ENCODE results near the gene CD79A. TPM values are rescaled to one million over a fixed set of nuclear protein-coding genes. Genes with fewer than 3 reads are reported as not detected.

CD79A gene
- total RNA-seq, 1 experiment from 2014 or later, result 0.82 TPM

DNA sequence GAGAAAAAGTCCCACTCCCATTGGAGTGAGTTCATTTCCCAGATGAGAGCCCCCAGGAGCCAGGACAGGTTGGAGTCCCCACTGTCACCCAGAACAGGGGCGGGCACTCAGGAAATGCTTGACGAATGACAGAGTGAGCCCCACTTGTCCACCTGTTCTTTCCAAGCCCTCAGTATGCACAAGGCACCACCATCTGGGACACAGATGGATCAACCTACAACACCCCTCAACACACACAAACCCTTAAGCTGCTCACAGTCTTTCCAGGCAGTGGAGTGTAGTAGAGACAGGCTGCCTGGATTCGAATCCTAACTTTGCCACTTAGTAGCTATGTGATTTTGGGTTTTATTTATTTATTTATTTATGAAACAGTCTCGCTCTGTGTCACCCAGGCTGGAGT lies 13.9 kb downstream of the CD79A start:
- CTCF ChIA-PET, result interaction anchor here (0.7 kb wide), 1 partner anchor 68 kb away, joined by 3 read pairs; the partner anchor contains the start of gene RABAC1

GRCh38 chr19:41892173-41892902 lies 15.3 kb downstream of the CD79A start:
- TF ChIP-seq, protein P1, sequence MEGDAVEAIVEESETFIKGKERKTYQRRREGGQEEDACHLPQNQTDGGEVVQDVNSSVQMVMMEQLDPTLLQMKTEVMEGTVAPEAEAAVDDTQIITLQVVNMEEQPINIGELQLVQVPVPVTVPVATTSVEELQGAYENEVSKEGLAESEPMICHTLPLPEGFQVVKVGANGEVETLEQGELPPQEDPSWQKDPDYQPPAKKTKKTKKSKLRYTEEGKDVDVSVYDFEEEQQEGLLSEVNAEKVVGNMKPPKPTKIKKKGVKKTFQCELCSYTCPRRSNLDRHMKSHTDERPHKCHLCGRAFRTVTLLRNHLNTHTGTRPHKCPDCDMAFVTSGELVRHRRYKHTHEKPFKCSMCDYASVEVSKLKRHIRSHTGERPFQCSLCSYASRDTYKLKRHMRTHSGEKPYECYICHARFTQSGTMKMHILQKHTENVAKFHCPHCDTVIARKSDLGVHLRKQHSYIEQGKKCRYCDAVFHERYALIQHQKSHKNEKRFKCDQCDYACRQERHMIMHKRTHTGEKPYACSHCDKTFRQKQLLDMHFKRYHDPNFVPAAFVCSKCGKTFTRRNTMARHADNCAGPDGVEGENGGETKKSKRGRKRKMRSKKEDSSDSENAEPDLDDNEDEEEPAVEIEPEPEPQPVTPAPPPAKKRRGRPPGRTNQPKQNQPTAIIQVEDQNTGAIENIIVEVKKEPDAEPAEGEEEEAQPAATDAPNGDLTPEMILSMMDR (IDR thresholded peaks at IDR 0.05; ENCODE audit: insufficient read depth in 1 of 2, low read depth in 1 of 2, low read length in 1 of 2, severe bottlenecking in 1 of 2, unreplicated experiment in 1 of 2), result no peak
- no peak for DNase-seq
- H3K9me3 ChIP-seq, result no peaks in the 10 kb centered on the region
- ChIA-PET CTCF (no interaction called here), POLR2A (no interaction called here)
- H3K36me3 ChIP-seq (ENCODE audit: control insufficient read depth, insufficient read depth, low read length), result peaks cover 5% of the 10 kb centered on the region
- H3K27me3 ChIP-seq (replicated peaks; ENCODE audit: control insufficient read depth, insufficient read depth, low read length), result no peaks in the 10 kb centered on the region
- peaks cover 19% of the 10 kb centered on the region for H3K36me3 Mint-ChIP-seq (ENCODE audit: insufficient read depth, unreplicated experiment)
- H3K4me3 ChIP-seq (ENCODE audit: low read depth, low read length), result no peak overlapping the region
- peaks cover 22% of the 10 kb centered on the region for H3K4me1 Mint-ChIP-seq (ENCODE audit: low read depth, unreplicated experiment)
- no peaks in the 10 kb centered on the region for H3K9me3 Mint-ChIP-seq (ENCODE audit: unreplicated experiment)
- H3K4me1 ChIP-seq, result peaks cover 17% of the 10 kb centered on the region
- no TSS peak for BruUV-seq (replicated peaks)
- intact Hi-C loops (cut with micrococcal nuclease; ENCODE audit: unreplicated experiment), result no loop called here
- no peak overlapping the region for H3K27ac Mint-ChIP-seq (ENCODE audit: unreplicated experiment)
- H3K4me3 Mint-ChIP-seq (ENCODE audit: unreplicated experiment), result no peak overlapping the region
- H3K27me3 Mint-ChIP-seq (ENCODE audit: insufficient read depth, unreplicated experiment), result no peaks in the 10 kb centered on the region

More for the DNA sequence above, 13.9 kb downstream of the CD79A start:
- H3K4me3 ChIP-seq (ENCODE audit: low read depth, low read length), result no peak overlapping the region
- TF ChIP-seq, protein P1 (IDR thresholded peaks at IDR 0.05; ENCODE audit: insufficient read depth in 1 of 2, low read depth in 1 of 2, low read length in 1 of 2, severe bottlenecking in 1 of 2, unreplicated experiment in 1 of 2), result no peak
- peaks cover 25% of the 10 kb centered on the region for H3K4me1 ChIP-seq
- peaks cover 31% of the 10 kb centered on the region for H3K4me1 Mint-ChIP-seq (ENCODE audit: low read depth, unreplicated experiment)
- BruUV-seq (replicated peaks), result no TSS peak
- no peaks in the 10 kb centered on the region for H3K9me3 Mint-ChIP-seq (ENCODE audit: unreplicated experiment)
- DNase-seq, result no peak
- POLR2A ChIA-PET, result no interaction called here
- intact Hi-C loops (cut with micrococcal nuclease; ENCODE audit: unreplicated experiment), result no loop called here
- H3K9me3 ChIP-seq, result no peaks in the 10 kb centered on the region
- peaks cover 19% of the 10 kb centered on the region for H3K36me3 Mint-ChIP-seq (ENCODE audit: insufficient read depth, unreplicated experiment)
- no peaks in the 10 kb centered on the region for H3K27me3 Mint-ChIP-seq (ENCODE audit: insufficient read depth, unreplicated experiment)
- no peak overlapping the region for H3K27ac Mint-ChIP-seq (ENCODE audit: unreplicated experiment)
- H3K36me3 ChIP-seq (ENCODE audit: control insufficient read depth, insufficient read depth, low read length), result peaks cover 5% of the 10 kb centered on the region
- no peak overlapping the region for H3K4me3 Mint-ChIP-seq (ENCODE audit: unreplicated experiment)
- H3K27me3 ChIP-seq (replicated peaks; ENCODE audit: control insufficient read depth, insufficient read depth, low read length), result no peaks in the 10 kb centered on the region

- no peaks in the 10 kb centered on the region for H3K27me3 Mint-ChIP-seq (ENCODE audit: insufficient read depth, unreplicated experiment)
- intact Hi-C loops (cut with micrococcal nuclease; ENCODE audit: unreplicated experiment), result no loop called here
- H3K9me3 Mint-ChIP-seq (ENCODE audit: unreplicated experiment), result no peaks in the 10 kb centered on the region
- H3K27me3 ChIP-seq (replicated peaks; ENCODE audit: control insufficient read depth, insufficient read depth, low read length), result no peaks in the 10 kb centered on the region
- H3K4me3 Mint-ChIP-seq (ENCODE audit: unreplicated experiment), result no peak overlapping the region
- TF ChIP-seq, protein P1 (IDR thresholded peaks at IDR 0.05; ENCODE audit: insufficient read depth in 1 of 2, low read depth in 1 of 2, low read length in 1 of 2, severe bottlenecking in 1 of 2, unreplicated experiment in 1 of 2), result no peak
- peaks cover 3% of the 10 kb centered on the region for H3K36me3 ChIP-seq (ENCODE audit: control insufficient read depth, insufficient read depth, low read length)
- H3K4me1 ChIP-seq, result peaks cover 5% of the 10 kb centered on the region; the same call in 1 of the 2 replicates
- peaks cover 30% of the 10 kb centered on the region for H3K36me3 Mint-ChIP-seq (ENCODE audit: insufficient read depth, unreplicated experiment)
- H3K4me1 Mint-ChIP-seq (ENCODE audit: low read depth, unreplicated experiment), result peaks cover 7% of the 10 kb centered on the region
- BruUV-seq (replicated peaks), result no TSS peak
- H3K9me3 ChIP-seq, result no peaks in the 10 kb centered on the region
- CTCF ChIA-PET, result no interaction called here
- POLR2A ChIA-PET, result no interaction called here
- DNase-seq, result peak; percentile 45 to 61
- no peak overlapping the region for H3K27ac Mint-ChIP-seq (ENCODE audit: unreplicated experiment)
- no peak overlapping the region for H3K4me3 ChIP-seq (ENCODE audit: low read depth, low read length)
Measured at GRCh38 chr19:41893899-41894298, 16.8 kb downstream of the CD79A start.
